GM18508 (cell line): ENCODE measurements around the gene PSMG3.

Experiments used
- ATAC-seq: cut with Tn5 transposase; IDR thresholded peaks from one replicate; pipeline ENCODE4 v1.9.1; 2021; ENCODE audit warnings: moderate number of reproducible peaks; ENCODE audit not compliant: insufficient read depth, unreplicated experiment

PSMG3 gene

GRCh38 chr7:1569833-1570632 is at the start of gene PSMG3:
Gene PSMG3, minus strand, starts transcription at chr7:1570032. Its CDS starts 693 bp downstream, at chr7:1569339.
- peak; percentile 40 for ATAC-seq

- no peak for ATAC-seq
Observed at GRCh38 chr7:1618475-1618874, 48.6 kb upstream of the PSMG3 start.

- ATAC-seq, result no peak
Observed at GRCh38 chr7:1617957-1618356, 48.1 kb upstream of the PSMG3 start.

GRCh38 chr7:1616741-1617140 is 46.9 kb upstream of the PSMG3 start:
- no peak for ATAC-seq

- ATAC-seq, result no peak
Observed at GRCh38 chr7:1611708-1612241, 41.9 kb upstream of the PSMG3 start.

GRCh38 chr7:1610678-1611302 is 41.0 kb upstream of the PSMG3 start:
- ATAC-seq, result no peak

- no peak for ATAC-seq
Observed at GRCh38 chr7:1610013-1610677, 40.3 kb upstream of the PSMG3 start.

GRCh38 chr7:1609023-1609422 is 39.2 kb upstream of the PSMG3 start:
- no peak for ATAC-seq

GRCh38 chr7:1608318-1608717 is 38.5 kb upstream of the PSMG3 start:
- ATAC-seq, result no peak

GRCh38 chr7:1607696-1608095 is 37.9 kb upstream of the PSMG3 start:
- ATAC-seq, result no peak

- ATAC-seq, result no peak
Observed at GRCh38 chr7:1607001-1607400, 37.2 kb upstream of the PSMG3 start.

- no peak for ATAC-seq
Observed at GRCh38 chr7:1604383-1604782, 34.6 kb upstream of the PSMG3 start.

GRCh38 chr7:1603346-1604225 is 33.8 kb upstream of the PSMG3 start:
- ATAC-seq, result no peak

GRCh38 chr7:1602386-1602785 is 32.6 kb upstream of the PSMG3 start:
- no peak for ATAC-seq

GRCh38 chr7:1601956-1602355 is 32.1 kb upstream of the PSMG3 start:
- no peak for ATAC-seq

- no peak for ATAC-seq
Observed at GRCh38 chr7:1599640-1600395, 30.0 kb upstream of the PSMG3 start.

- ATAC-seq, result no peak
Observed at GRCh38 chr7:1598961-1599639, 29.3 kb upstream of the PSMG3 start.

- no peak for ATAC-seq
Observed at GRCh38 chr7:1598286-1598685, 28.5 kb upstream of the PSMG3 start.

- ATAC-seq, result no peak
Observed at GRCh38 chr7:1597791-1598190, 28.0 kb upstream of the PSMG3 start.
